ENCODE data around the gene AGRN. TPM values are rescaled to one million over a fixed set of nuclear protein-coding genes. Genes with fewer than 3 reads are reported as not detected.

AGRN gene
- total and polyA plus RNA-seq, 2 of the 4 experiments (the other 2 are of a cell fraction), result 8.1 to 115 TPM

- H2BK15ac ChIP-seq (ENCODE audit: low read depth, low read length), result no peak overlapping the region
- H2AK9ac ChIP-seq (replicated peaks; ENCODE audit: low read depth, low read length, poor library complexity), result no peak overlapping the region
- no peak overlapping the region for H2AFZ ChIP-seq (replicated peaks; ENCODE audit: low read length, poor library complexity)
- dilution Hi-C loops (cut with HindIII; ENCODE audit: low sequenced_read_pairs, unreplicated experiment) (no loop called here), intact Hi-C loops (cut with micrococcal nuclease) (no loop called here), in situ Hi-C loops (cut with MboI; ENCODE audit: low sequenced_read_pairs) (no loop called here)
- peaks cover 6% of the 10 kb centered on the region; the same call in 1 of the 2 replicates for H3K9me1 ChIP-seq (ENCODE audit: insufficient read depth, low read length)
- ChIA-PET POLR2A (ENCODE audit: unreplicated experiment) (no interaction called here), CTCF (no interaction called here)
- no peak overlapping the region for H2BK120ac ChIP-seq (ENCODE audit: low read depth, low read length)
- H3K36me3 ChIP-seq (ENCODE audit: control insufficient read depth, insufficient read depth, low read length), result no peaks in the 10 kb centered on the region
- no peak overlapping the region for H3K4me3 ChIP-seq (ENCODE audit: insufficient read depth, low read depth, low read length)
- H3K27ac ChIP-seq (ENCODE audit: insufficient read depth, low read length), result no peak overlapping the region
- no TSS peak for BruUV-seq (replicated peaks)
- H3K23ac ChIP-seq (ENCODE audit: low read depth, low read length), result no peak overlapping the region
- no peak overlapping the region for H4K8ac ChIP-seq (ENCODE audit: low read depth in 2 of 2, low read length in 2 of 2)
- H3K18ac ChIP-seq (ENCODE audit: low read depth, low read length), result no peak overlapping the region
- H3K9ac ChIP-seq (ENCODE audit: low read depth, low read length), result no peak overlapping the region
- no peak overlapping the region for H3K14ac ChIP-seq (replicated peaks; ENCODE audit: low read depth, low read length)
- no peaks in the 10 kb centered on the region; the same call in 1 of the 2 replicates for H4K20me1 ChIP-seq (ENCODE audit: insufficient read depth, low read length)
- H3K27me3 ChIP-seq (ENCODE audit: control insufficient read depth, insufficient read depth, low read length), result peaks cover 5% of the 10 kb centered on the region; the same call in 1 of the 2 replicates
- no peak overlapping the region for H2AK5ac ChIP-seq (ENCODE audit: low read depth, low read length)
- no peak overlapping the region for H3K4ac ChIP-seq (ENCODE audit: low read depth, low read length)
- H3K4me1 ChIP-seq (ENCODE audit: control insufficient read depth, insufficient read depth, low read length), result 0 out of 2 replicates have a peak, but pooled peaks cover 2% of the 10 kb centered on the region
- H2BK20ac ChIP-seq (ENCODE audit: low read depth, low read length), result no peak overlapping the region
- DNase-seq, result no peak
- WGBS, 2 experiments (ENCODE audit: extremely low coverage in 2 of 2, insufficient read length in 1 of 2), result 52% methylated on average over 6 of the region's 28 CpGs; no CpG with 5 or more reads in 1 of the 2 experiments
- no peaks in the 10 kb centered on the region for H3K9me3 ChIP-seq (ENCODE audit: control insufficient read depth, insufficient read depth, low read length)
- TF ChIP-seq MAFK (IDR thresholded peaks at IDR 0.05; ENCODE audit: low read depth, low read length), result no peak
- no peak for TF ChIP-seq NFE2L2 (IDR thresholded peaks at IDR 0.05; ENCODE audit: low read depth, low read length)
- TF ChIP-seq RFX5 (IDR thresholded peaks at IDR 0.05; ENCODE audit: low read depth, low read length), result no peak
- no peak for TF ChIP-seq USF2 (IDR thresholded peaks at IDR 0.05; ENCODE audit: low read depth, low read length)
- TF ChIP-seq RCOR1 (IDR thresholded peaks at IDR 0.05; ENCODE audit: insufficient replicate concordance, low read length), result no peak
- TF ChIP-seq BHLHE40 (IDR thresholded peaks at IDR 0.05; ENCODE audit: low read depth, low read length), result no peak
- TF ChIP-seq ELK1 (IDR thresholded peaks at IDR 0.05; ENCODE audit: borderline replicate concordance, low read depth, low read length), result no peak
- TF ChIP-seq CTCF (conservative IDR thresholded peaks at IDR 0.05; ENCODE audit: low read depth, low read length), result no peak
- TF ChIP-seq CHD1 (IDR thresholded peaks at IDR 0.05; ENCODE audit: low read depth, low read length), result no peak
- no peak overlapping the region for H3K56ac ChIP-seq (ENCODE audit: extremely low read depth, insufficient read depth, low read length)
- no peak for ATAC-seq (ENCODE audit: low read depth)
- H2BK5ac ChIP-seq (ENCODE audit: low read depth, low read length, poor library complexity, severe bottlenecking), result no peak overlapping the region
- H4K91ac ChIP-seq (ENCODE audit: insufficient read depth, low read depth, low read length), result no peak overlapping the region
- H3K4me2 ChIP-seq (ENCODE audit: low read depth, low read length), result no peak overlapping the region
- no peaks in the 10 kb centered on the region for H3K79me1 ChIP-seq (ENCODE audit: low read depth in 1 of 2, low read length in 2 of 2)
- no peak overlapping the region for H4K5ac ChIP-seq (ENCODE audit: low read depth, low read length)
Measured at GRCh38 chr1:973459-974292, 46.2 kb upstream of the AGRN start.

All from IMR-90 (cell line).